CD4-positive, alpha-beta T cell (primary cell): Measurements from ENCODE around the gene IGFALS. TPM values are rescaled to one million over a fixed set of nuclear protein-coding genes. Genes with fewer than 3 reads are reported as not detected.

Source experiments
- ATAC-seq: fragments of 200-7000 bp; cut with Tn5 transposase; one replicate; pipeline ENCODE4 v1.10.0; 2022; ENCODE audit warnings: mild to moderate bottlenecking; ENCODE audit not compliant: poor library complexity
- CTCF ChIA-PET: fragments of 350-600 bp; sonication (Branson Sonifier 250); formaldehyde crosslinking; loops from one replicate; lab custom pipeline; 2021; ENCODE audit warnings: antibody characterized with exemption, inconsistent platforms; lab: Charles Lee
- POLR2A ChIA-PET: fragments of 350-600 bp; sonication (Branson Sonifier 250); formaldehyde crosslinking; loops from one replicate; lab custom pipeline; 2021; ENCODE audit warnings: antibody characterized with exemption, inconsistent platforms; lab: Charles Lee
- DNase-seq, 14 experiments: peaks; one replicate each; pipeline ENCODE4 v3.0.0-alpha.2; 2013 to 2020; ENCODE audit warnings: mixed read lengths in 2 of 14
- H3K27ac ChIP-seq, 2 donors: one replicate each; pipeline versions ENCODE4 v1.5.1 to v1.7.0; 2013; ENCODE audit warnings: low read length in 2 of 2, low read depth in 1 of 2, mild to moderate bottlenecking in 1 of 2
- H3K27me3 ChIP-seq, 2 experiments: 1 replicate in 1 of 2; 2 replicates in 1 of 2; pipeline versions ENCODE4 v1.6.1 to v1.7.0; 2013; ENCODE audit warnings: low read length in 2 of 2, control low read depth in 1 of 2, mild to moderate bottlenecking in 1 of 2, moderate library complexity in 1 of 2; ENCODE audit not compliant: insufficient read depth in 2 of 2, control insufficient read depth in 1 of 2
- H3K36me3 ChIP-seq: one replicate; pipeline ENCODE4 v1.6.1; 2013; ENCODE audit warnings: low read length, control low read depth; ENCODE audit not compliant: insufficient read depth
- H3K4me1 ChIP-seq: one replicate; pipeline ENCODE4 v1.6.1; 2013; ENCODE audit warnings: low read length, control low read depth; ENCODE audit not compliant: insufficient read depth
- H3K4me3 ChIP-seq: one replicate; pipeline ENCODE4 v1.5.1; 2013; ENCODE audit warnings: mild to moderate bottlenecking, low read length, moderate library complexity
- H3K9me3 ChIP-seq, 2 experiments: 1 replicate in 1 of 2; 2 replicates in 1 of 2; pipeline versions ENCODE4 v1.6.1 to v1.7.0; 2013; ENCODE audit warnings: low read length in 2 of 2, mild to moderate bottlenecking in 2 of 2, control low read depth in 1 of 2, moderate library complexity in 1 of 2; ENCODE audit not compliant: control insufficient read depth in 1 of 2, insufficient read depth in 1 of 2
- H3K27ac Mint-ChIP-seq: one replicate; pipeline ENCODE4 v1.8.0; 2020; ENCODE audit warnings: mixed read lengths
- H3K27me3 Mint-ChIP-seq: one replicate; pipeline ENCODE4 v1.8.0; 2021; ENCODE audit warnings: mixed read lengths
- H3K36me3 Mint-ChIP-seq: one replicate; pipeline ENCODE4 v1.8.0; 2021; ENCODE audit warnings: low read depth, mixed read lengths
- H3K4me1 Mint-ChIP-seq: one replicate; pipeline ENCODE4 v1.8.0; 2021; ENCODE audit warnings: low read depth, mixed read lengths
- H3K4me3 Mint-ChIP-seq: one replicate; pipeline ENCODE4 v1.8.0; 2020; ENCODE audit warnings: mild to moderate bottlenecking, mixed read lengths
- H3K9me3 Mint-ChIP-seq: one replicate; pipeline ENCODE4 v1.8.0; 2020; ENCODE audit warnings: mixed read lengths
- CTCF ChIP-seq: fragments of 200-600 bp; IDR thresholded peaks from one replicate; pipeline ENCODE4 v1.8.0; 2022; ENCODE audit warnings: antibody characterized with exemption, mild to moderate bottlenecking
- intact Hi-C, 2 experiments: fragments of 100-400 bp; cut with DNase I in 1 of 2; cut with micrococcal nuclease in 1 of 2; formaldehyde crosslinking; loops; one replicate each; pipeline versions ENCODE4 v1.15.1 to v1.9.0; 2023 to 2025; cut with DNase I, micrococcal nuclease
- total RNA-seq, 174 experiments: library from RNA in 2 of 174; stranded (reverse) in 2 of 174; gene quantifications; one replicate each; pipeline ENCODE4 v1.2.3 and lab custom pipeline; 2021 to 2026

Gene IGFALS
- total RNA-seq, 2 experiments from 2014 or later, result 0.67 to 0.80 TPM

- no peak for ATAC-seq
- H3K27ac Mint-ChIP-seq, result peak overlapping the region; percentile 64
- peak in 1 of 14 experiments; percentile 31 for DNase-seq
- Histone ChIP-seq H3K9me3 (peaks cover 0 to 4% of the 10 kb centered on the region in 2 experiments), H3K4me3 (no peak overlapping the region), H3K4me1 (peaks cover 50% of the 10 kb centered on the region), H3K27ac (no peak overlapping the region), H3K27me3 (no peaks in the 10 kb centered on the region), H3K36me3 (peaks cover 43% of the 10 kb centered on the region)
- H3K36me3 Mint-ChIP-seq, result peaks cover 33% of the 10 kb centered on the region
- intact Hi-C loops, result loop anchor here in 1 of 2 experiments (10.0 kb wide), 1 partner anchor 366 kb away; the partner anchor contains the start of gene RAB26
- no peaks in the 10 kb centered on the region for H3K27me3 Mint-ChIP-seq
- ChIA-PET CTCF (no interaction called here), POLR2A (no interaction called here)
- H3K9me3 Mint-ChIP-seq, result no peaks in the 10 kb centered on the region
- H3K4me3 Mint-ChIP-seq, result peak overlapping the region; percentile 48
- no peak for TF ChIP-seq CTCF
- H3K4me1 Mint-ChIP-seq, result peaks cover 21% of the 10 kb centered on the region
Observed at GRCh38 chr16:1779234-1779701, 14.2 kb downstream of the IGFALS start.

- peak overlapping the region; percentile 48 for H3K4me3 Mint-ChIP-seq
- TF ChIP-seq CTCF, result no peak
- ChIA-PET POLR2A (interaction anchor here (1.1 kb wide), 1 partner anchor 72 kb away, joined by 4 read pairs; the partner anchor contains the start of gene MAPK8IP3), CTCF (no interaction called here)
- Histone ChIP-seq H3K4me1 (peaks cover 49% of the 10 kb centered on the region), H3K27me3 (no peaks in the 10 kb centered on the region), H3K36me3 (peaks cover 43% of the 10 kb centered on the region), H3K4me3 (no peak overlapping the region), H3K27ac (no peak overlapping the region), H3K9me3 (peaks cover 0 to 4% of the 10 kb centered on the region in 2 experiments)
- H3K27ac Mint-ChIP-seq, result peak overlapping the region; percentile 64
- DNase-seq, result peak in 1 of 14 experiments; percentile 26
- no peaks in the 10 kb centered on the region for H3K9me3 Mint-ChIP-seq
- H3K4me1 Mint-ChIP-seq, result peaks cover 24% of the 10 kb centered on the region
- H3K36me3 Mint-ChIP-seq, result peaks cover 32% of the 10 kb centered on the region
- no peak for ATAC-seq
- H3K27me3 Mint-ChIP-seq, result no peaks in the 10 kb centered on the region
- intact Hi-C loops, result loop anchor here in 1 of 2 experiments (10.0 kb wide), 1 partner anchor 366 kb away; the partner anchor contains the start of gene RAB26
Observed at GRCh38 chr16:1778200-1779179, 15.0 kb downstream of the IGFALS start.

GRCh38 chr16:1777375-1778199 is 15.9 kb downstream of the IGFALS start:
- ATAC-seq (no peak), DNase-seq (peak in 1 of 14 experiments; percentile 33)
- Histone ChIP-seq H3K27ac (no peak overlapping the region), H3K9me3 (peaks cover 0 to 4% of the 10 kb centered on the region in 2 experiments), H3K4me1 (peaks cover 44% of the 10 kb centered on the region), H3K36me3 (peaks cover 43% of the 10 kb centered on the region), H3K27me3 (no peaks in the 10 kb centered on the region), H3K4me3 (no peak overlapping the region)
- Mint-ChIP-seq H3K27me3 (no peaks in the 10 kb centered on the region), H3K4me1 (peaks cover 17% of the 10 kb centered on the region), H3K36me3 (peaks cover 24% of the 10 kb centered on the region), H3K27ac (no peak overlapping the region), H3K4me3 (no peak overlapping the region), H3K9me3 (no peaks in the 10 kb centered on the region)
- CTCF ChIA-PET, result no interaction called here
- POLR2A ChIA-PET, result interaction anchor here (1.1 kb wide), 1 partner anchor 71 kb away, joined by 4 read pairs; the partner anchor contains the start of gene MAPK8IP3
- intact Hi-C loops, result loop anchor here in 1 of 2 experiments (10.0 kb wide), 1 partner anchor 367 kb away; the partner anchor contains the start of gene RAB26
- TF ChIP-seq CTCF, result no peak
